ENCODE data around the gene PI16.

Gene PI16

GRCh38 chr6:36957773-36958271 lies 3.3 kb downstream of the PI16 start:
- no peak overlapping the region for H3K9ac ChIP-seq (ENCODE audit: low read length)
- H3K79me2 ChIP-seq (ENCODE audit: low read length): no peaks in the 10 kb centered on the region
- H3K9me3 ChIP-seq (replicated peaks; ENCODE audit: insufficient read depth, low read length): no peaks in the 10 kb centered on the region
- no peaks in the 10 kb centered on the region for H3F3A ChIP-seq (ENCODE audit: insufficient read depth, low read length)
- H3K4me1 ChIP-seq (ENCODE audit: low read length): no peaks in the 10 kb centered on the region
- TF ChIP-seq EZH2phosphoT487 (IDR thresholded peaks at IDR 0.05; ENCODE audit: low read length) (no peak), EZH2 (optimal IDR thresholded peaks at IDR 0.05; ENCODE audit: low read depth, low read length) (no peak)
- TF ChIP-seq, protein P1, sequence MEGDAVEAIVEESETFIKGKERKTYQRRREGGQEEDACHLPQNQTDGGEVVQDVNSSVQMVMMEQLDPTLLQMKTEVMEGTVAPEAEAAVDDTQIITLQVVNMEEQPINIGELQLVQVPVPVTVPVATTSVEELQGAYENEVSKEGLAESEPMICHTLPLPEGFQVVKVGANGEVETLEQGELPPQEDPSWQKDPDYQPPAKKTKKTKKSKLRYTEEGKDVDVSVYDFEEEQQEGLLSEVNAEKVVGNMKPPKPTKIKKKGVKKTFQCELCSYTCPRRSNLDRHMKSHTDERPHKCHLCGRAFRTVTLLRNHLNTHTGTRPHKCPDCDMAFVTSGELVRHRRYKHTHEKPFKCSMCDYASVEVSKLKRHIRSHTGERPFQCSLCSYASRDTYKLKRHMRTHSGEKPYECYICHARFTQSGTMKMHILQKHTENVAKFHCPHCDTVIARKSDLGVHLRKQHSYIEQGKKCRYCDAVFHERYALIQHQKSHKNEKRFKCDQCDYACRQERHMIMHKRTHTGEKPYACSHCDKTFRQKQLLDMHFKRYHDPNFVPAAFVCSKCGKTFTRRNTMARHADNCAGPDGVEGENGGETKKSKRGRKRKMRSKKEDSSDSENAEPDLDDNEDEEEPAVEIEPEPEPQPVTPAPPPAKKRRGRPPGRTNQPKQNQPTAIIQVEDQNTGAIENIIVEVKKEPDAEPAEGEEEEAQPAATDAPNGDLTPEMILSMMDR (IDR thresholded peaks at IDR 0.05; ENCODE audit: low read length): no peak
- H3K4me2 ChIP-seq (ENCODE audit: low read depth, low read length): no peak overlapping the region
- no peaks in the 10 kb centered on the region for H4K20me1 ChIP-seq (ENCODE audit: insufficient read depth, low read length)
- no peaks in the 10 kb centered on the region for H3K9me2 ChIP-seq (replicated peaks; ENCODE audit: insufficient read depth, low read length)
- no peak for DNase-seq
- H3K27me3 ChIP-seq (replicated peaks; ENCODE audit: insufficient read depth, low read length): no peaks in the 10 kb centered on the region
- no peaks in the 10 kb centered on the region for H3K36me3 ChIP-seq (replicated peaks; ENCODE audit: insufficient read depth, low read length)
- H3K27ac ChIP-seq (ENCODE audit: low read length): no peak overlapping the region
- no peak overlapping the region for H2AFZ ChIP-seq (ENCODE audit: low read length)
- H3K4me3 ChIP-seq (ENCODE audit: low read length): no peak overlapping the region

DNA sequence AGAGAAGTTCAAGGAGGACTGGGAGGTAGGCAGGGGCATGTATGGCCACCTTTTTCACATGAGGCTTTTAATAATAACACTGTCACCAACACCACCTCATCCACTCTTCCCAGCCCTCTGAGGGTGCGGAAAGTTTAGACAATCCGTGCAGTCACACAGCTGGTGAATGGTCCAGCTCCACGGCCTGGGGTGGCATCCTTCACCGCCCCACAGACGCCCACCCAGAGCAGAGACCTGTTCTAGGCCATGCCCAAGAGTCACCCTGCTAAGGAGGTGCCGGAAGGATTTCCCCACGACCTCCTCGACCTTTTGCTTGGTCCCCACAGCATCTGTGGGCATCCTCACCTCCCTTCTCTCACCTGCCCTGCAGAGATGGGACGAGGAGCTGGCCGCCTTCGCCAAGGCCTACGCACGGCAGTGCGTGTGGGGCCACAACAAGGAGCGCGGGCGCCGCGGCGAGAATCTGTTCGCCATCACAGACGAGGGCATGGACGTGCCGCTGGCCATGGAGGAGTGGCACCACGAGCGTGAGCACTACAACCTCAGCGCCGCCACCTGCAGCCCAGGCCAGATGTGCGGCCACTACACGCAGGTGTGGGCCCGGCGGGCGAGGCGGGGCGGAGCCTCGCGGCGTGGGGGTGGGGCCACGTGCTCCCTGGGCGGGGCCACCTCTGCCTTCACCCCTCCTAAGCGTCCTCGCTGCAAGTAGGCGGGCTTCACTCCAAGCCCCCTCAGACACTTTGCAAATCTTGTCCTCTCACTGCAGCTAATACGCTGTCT lies 4.4 kb downstream of the PI16 start:
- Histone ChIP-seq H3K27me3 (replicated peaks; ENCODE audit: insufficient read depth, low read length) (no peaks in the 10 kb centered on the region), H3K9ac (ENCODE audit: low read length) (no peak overlapping the region), H3K36me3 (replicated peaks; ENCODE audit: insufficient read depth, low read length) (no peaks in the 10 kb centered on the region), H3K4me2 (ENCODE audit: low read depth, low read length) (no peak overlapping the region), H3F3A (ENCODE audit: insufficient read depth, low read length) (no peaks in the 10 kb centered on the region), H3K79me2 (ENCODE audit: low read length) (no peaks in the 10 kb centered on the region), H3K4me1 (ENCODE audit: low read length) (no peaks in the 10 kb centered on the region), H3K4me3 (ENCODE audit: low read length) (no peak overlapping the region), H3K9me3 (replicated peaks; ENCODE audit: insufficient read depth, low read length) (no peaks in the 10 kb centered on the region), H3K27ac (ENCODE audit: low read length) (no peak overlapping the region), H2AFZ (ENCODE audit: low read length) (no peak overlapping the region), H4K20me1 (ENCODE audit: insufficient read depth, low read length) (no peaks in the 10 kb centered on the region), H3K9me2 (replicated peaks; ENCODE audit: insufficient read depth, low read length) (no peaks in the 10 kb centered on the region)
- TF ChIP-seq EZH2 (optimal IDR thresholded peaks at IDR 0.05; ENCODE audit: low read depth, low read length): no peak
- DNase-seq: no peak

- Histone ChIP-seq H3K27me3 (replicated peaks; ENCODE audit: insufficient read depth, low read length) (no peaks in the 10 kb centered on the region), H3K9me3 (replicated peaks; ENCODE audit: insufficient read depth, low read length) (no peaks in the 10 kb centered on the region), H3K4me1 (ENCODE audit: low read length) (no peaks in the 10 kb centered on the region), H2AFZ (ENCODE audit: low read length) (no peak overlapping the region), H3K79me2 (ENCODE audit: low read length) (no peaks in the 10 kb centered on the region), H3K36me3 (replicated peaks; ENCODE audit: insufficient read depth, low read length) (no peaks in the 10 kb centered on the region), H3K9me2 (replicated peaks; ENCODE audit: insufficient read depth, low read length) (no peaks in the 10 kb centered on the region), H3K4me3 (ENCODE audit: low read length) (no peak overlapping the region), H4K20me1 (ENCODE audit: insufficient read depth, low read length) (no peaks in the 10 kb centered on the region), H3F3A (ENCODE audit: insufficient read depth, low read length) (no peaks in the 10 kb centered on the region), H3K27ac (ENCODE audit: low read length) (no peak overlapping the region), H3K9ac (ENCODE audit: low read length) (no peak overlapping the region), H3K4me2 (ENCODE audit: low read depth, low read length) (no peak overlapping the region)
- TF ChIP-seq EZH2phosphoT487 (IDR thresholded peaks at IDR 0.05; ENCODE audit: low read length) (no peak), EZH2 (optimal IDR thresholded peaks at IDR 0.05; ENCODE audit: low read depth, low read length) (no peak)
- TF ChIP-seq, protein P1 (IDR thresholded peaks at IDR 0.05; ENCODE audit: low read length): no peak
- DNase-seq: no peak
Observed at GRCh38 chr6:36959555-36960250, 5.2 kb downstream of the PI16 start.

Data from MM.1S (cell line).